IMR-90 (cell line): ENCODE measurements around the gene OR11A1. TPM values are rescaled to one million over a fixed set of nuclear protein-coding genes. Genes with fewer than 3 reads are reported as not detected.

Experiments
- ATAC-seq: fragments of 200-7000 bp; cut with Tn5 transposase; 2 replicates; pipeline ENCODE4 v1.9.1; 2020; ENCODE audit warnings: low read depth, mild to moderate bottlenecking, moderate library complexity
- BruUV-seq: library from RNA; stranded (reverse); fragments of 400-500 nt; replicated peaks from 2 replicates; lab custom pipeline; 2021; lab: Mats Ljungman, UMichigan
- CTCF ChIA-PET: fragments of 300-600 bp; formaldehyde crosslinking; extraction: SDS; loops from one replicate; lab custom pipeline; 2021; ENCODE audit warnings: antibody characterized with exemption; lab: Yijun Ruan, JAX
- POLR2A ChIA-PET: fragments of 300-600 bp; sonication (Branson Sonifier 250); formaldehyde crosslinking; loops from one replicate; lab custom pipeline; 2022; ENCODE audit warnings: antibody characterized with exemption; ENCODE audit not compliant: unreplicated experiment; lab: Charles Lee
- DNase-seq: peaks from one replicate; pipeline ENCODE4 v3.0.0; 2013
- H2AFZ ChIP-seq: replicated peaks from 2 replicates; pipeline ENCODE3; 2013; ENCODE audit warnings: low read length, mild to moderate bottlenecking; ENCODE audit not compliant: poor library complexity
- H2AK5ac ChIP-seq: 2 replicates; pipeline ENCODE4 v1.6.1; 2013; ENCODE audit warnings: low read depth, low read length, inconsistent platforms
- H2AK9ac ChIP-seq: replicated peaks from 2 replicates; pipeline ENCODE3; 2013; ENCODE audit warnings: mild to moderate bottlenecking, low read depth, low read length, moderate library complexity; ENCODE audit not compliant: poor library complexity
- H2BK120ac ChIP-seq: 2 replicates; pipeline ENCODE4 v1.6.1; 2013; ENCODE audit warnings: low read depth, low read length, inconsistent platforms
- H2BK15ac ChIP-seq: 3 replicates; pipeline ENCODE4 v1.6.1; 2013; ENCODE audit warnings: low read depth, low read length, inconsistent platforms
- H2BK20ac ChIP-seq: 2 replicates; pipeline ENCODE4 v1.6.1; 2013; ENCODE audit warnings: low read depth, mild to moderate bottlenecking, inconsistent platforms, low read length, moderate library complexity
- H2BK5ac ChIP-seq: 2 replicates; pipeline ENCODE4 v1.6.1; 2013; ENCODE audit warnings: mild to moderate bottlenecking, low read depth, low read length, inconsistent platforms; ENCODE audit not compliant: poor library complexity, severe bottlenecking
- H3K14ac ChIP-seq: replicated peaks from 2 replicates; pipeline ENCODE4 v1.6.1; 2013; ENCODE audit warnings: low read depth, low read length, inconsistent platforms
- H3K18ac ChIP-seq: 2 replicates; pipeline ENCODE4 v1.6.1; 2013; ENCODE audit warnings: low read depth, low read length, control low read depth
- H3K23ac ChIP-seq: 2 replicates; pipeline ENCODE4 v1.6.1; 2013; ENCODE audit warnings: low read depth, low read length, inconsistent platforms
- H3K27ac ChIP-seq: 2 replicates; pipeline ENCODE4 v1.5.1; 2013; ENCODE audit warnings: mild to moderate bottlenecking, control low read depth, low read length; ENCODE audit not compliant: insufficient read depth
- H3K27me3 ChIP-seq: 2 replicates; pipeline ENCODE4 v1.6.1; 2013; ENCODE audit warnings: low read length; ENCODE audit not compliant: control insufficient read depth, insufficient read depth
- H3K36me3 ChIP-seq: 2 replicates; pipeline ENCODE4 v1.6.1; 2013; ENCODE audit warnings: low read length, mixed read lengths; ENCODE audit not compliant: control insufficient read depth, insufficient read depth
- H3K4ac ChIP-seq: 2 replicates; pipeline ENCODE4 v1.6.1; 2013; ENCODE audit warnings: low read depth, low read length, inconsistent platforms
- H3K4me1 ChIP-seq: 2 replicates; pipeline ENCODE4 v1.6.1; 2013; ENCODE audit warnings: low read length, mixed read lengths; ENCODE audit not compliant: control insufficient read depth, insufficient read depth
- H3K4me2 ChIP-seq: 2 replicates; pipeline ENCODE4 v1.6.1; 2013; ENCODE audit warnings: low read depth, mild to moderate bottlenecking, control low read depth, low read length, moderate library complexity
- H3K4me3 ChIP-seq: 2 replicates; pipeline ENCODE4 v1.5.1; 2013; ENCODE audit warnings: low read depth, mild to moderate bottlenecking, control low read depth, low read length, moderate library complexity; ENCODE audit not compliant: insufficient read depth
- H3K56ac ChIP-seq: 2 replicates; pipeline ENCODE4 v1.6.1; 2013; ENCODE audit warnings: low read length, inconsistent platforms; ENCODE audit not compliant: insufficient read depth; ENCODE audit errors: extremely low read depth
- H3K79me1 ChIP-seq, 2 experiments: 2 replicates each; pipeline ENCODE4 v1.6.1; 2013; ENCODE audit warnings: low read length in 2 of 2, inconsistent platforms in 1 of 2, low read depth in 1 of 2
- H3K9ac ChIP-seq: 2 replicates; pipeline ENCODE4 v1.6.1; 2013; ENCODE audit warnings: low read depth, low read length, control low read depth
- H3K9me1 ChIP-seq: 2 replicates; pipeline ENCODE4 v1.6.1; 2013; ENCODE audit warnings: low read length, inconsistent platforms; ENCODE audit not compliant: insufficient read depth
- H3K9me3 ChIP-seq: 2 replicates; pipeline ENCODE4 v1.6.1; 2013; ENCODE audit warnings: low read length; ENCODE audit not compliant: control insufficient read depth, insufficient read depth
- H4K20me1 ChIP-seq: 2 replicates; pipeline ENCODE4 v1.6.1; 2013; ENCODE audit warnings: low read length, inconsistent platforms; ENCODE audit not compliant: insufficient read depth
- H4K5ac ChIP-seq: 2 replicates; pipeline ENCODE4 v1.6.1; 2013; ENCODE audit warnings: mild to moderate bottlenecking, low read depth, low read length, control low read depth
- H4K8ac ChIP-seq, 2 experiments: 2 replicates each; pipeline ENCODE4 v1.6.1; 2013; ENCODE audit warnings: low read depth in 2 of 2, low read length in 2 of 2, control low read depth in 1 of 2, inconsistent platforms in 1 of 2
- H4K91ac ChIP-seq: 2 replicates; pipeline ENCODE4 v1.6.1; 2013; ENCODE audit warnings: low read depth, low read length, inconsistent platforms; ENCODE audit not compliant: insufficient read depth
- CEBPB ChIP-seq: IDR thresholded peaks from 2 replicates; pipeline ENCODE4 v1.6.1; 2012; ENCODE audit warnings: low read depth, low read length, improper control_type of control experiment
- MAFK ChIP-seq: IDR thresholded peaks from 2 replicates; pipeline ENCODE4 v1.6.1; 2012; ENCODE audit warnings: low read depth, low read length, improper control_type of control experiment
- WGBS, 2 experiments: methylation state at CpG; one replicate each; pipeline versions ENCODE4 v1.1.5 to v1.1.7; 2013; ENCODE audit warnings: missing lambda C conversion rate in 2 of 2; ENCODE audit not compliant: insufficient read length in 1 of 2; ENCODE audit errors: extremely low coverage in 2 of 2; 5-methylcytosine and 5-hydroxymethylcytosine counted together
- dilution Hi-C: fragments of 300-500 bp; cut with HindIII; formaldehyde crosslinking; loops from one replicate; pipeline ENCODE4 v1.14.3; 2018; ENCODE audit warnings: low sequenced_read_pairs; ENCODE audit not compliant: unreplicated experiment
- in situ Hi-C: fragments of 300-500 bp; cut with MboI; formaldehyde crosslinking; loops from 3 replicates; pipeline ENCODE4 v1.14.3; 2019; ENCODE audit warnings: low sequenced_read_pairs, inconsistent platforms, mixed read lengths
- intact Hi-C: fragments of 100-400 bp; cut with micrococcal nuclease; formaldehyde crosslinking; loops from 2 replicates; pipeline ENCODE4 v1.10.0; 2022
- polyA plus RNA-seq, 3 experiments: library from polyadenylated mRNA; depleted of rRNA; stranded (reverse); fragments of >200 nt; gene quantifications; 2 replicates each; pipeline ENCODE4 v1.2.3, GENCODE V29; 2012; ENCODE audit warnings: low replicate concordance in 1 of 3
- total RNA-seq: library from RNA; depleted of rRNA; stranded (reverse); fragments of >200 nt; gene quantifications from 2 replicates; pipeline ENCODE4 v1.2.3, GENCODE V29; 2012

OR11A1 gene
- total and polyA plus RNA-seq, 2 of the 4 experiments (the other 2 are of a cell fraction) = not detected

DNA sequence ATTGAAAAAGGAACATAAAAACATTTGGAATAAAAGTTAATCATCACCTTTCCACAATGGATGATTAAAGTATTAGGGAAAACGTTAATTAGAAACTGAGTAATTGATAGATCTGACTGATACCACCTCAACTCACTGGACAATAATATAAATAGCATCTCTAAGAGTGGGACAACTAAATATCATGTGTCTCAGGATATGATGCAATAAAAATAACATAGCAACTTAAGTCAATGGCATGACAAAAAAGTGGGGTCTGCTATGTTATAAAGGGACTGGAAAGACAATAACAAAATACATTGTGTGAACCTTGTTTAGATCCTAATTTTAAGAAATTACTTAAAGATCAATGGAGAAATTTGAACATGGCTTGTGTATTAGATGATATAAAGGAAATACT lies 31.8 kb downstream of the OR11A1 start:
- POLR2A ChIA-PET = no interaction called here
- Histone ChIP-seq H2BK20ac (no peak overlapping the region), H3K9me3 (peaks cover 6% of the 10 kb centered on the region), H3K4ac (no peak overlapping the region), H3K14ac (no peak overlapping the region), H4K20me1 (no peaks in the 10 kb centered on the region), H2BK15ac (no peak overlapping the region), H3K18ac (no peak overlapping the region), H3K9ac (no peak overlapping the region), H2AK9ac (no peak overlapping the region), H2BK5ac (no peak overlapping the region), H3K79me1 (no peaks in the 10 kb centered on the region), H4K5ac (no peak overlapping the region), H3K23ac (no peak overlapping the region), H3K4me3 (no peak overlapping the region), H4K91ac (no peak overlapping the region), H3K4me2 (no peak overlapping the region), H2AK5ac (no peak overlapping the region), H4K8ac (no peak overlapping the region), H3K9me1 (no peaks in the 10 kb centered on the region), H3K27ac (no peak overlapping the region), H2AFZ (no peak overlapping the region), H3K4me1 (no peaks in the 10 kb centered on the region), H3K27me3 (no peaks in the 10 kb centered on the region), H3K56ac (no peak overlapping the region), H3K36me3 (no peaks in the 10 kb centered on the region), H2BK120ac (no peak overlapping the region)
- CTCF ChIA-PET = no interaction called here
- dilution Hi-C loops = no loop called here
- intact Hi-C loops = no loop called here
- TF ChIP-seq MAFK (no peak), CEBPB (peak; percentile 57; the same call in 1 of the 2 replicates)
- WGBS, 2 experiments = no CpG with 5 or more reads among the region's 1 CpG
- in situ Hi-C loops = no loop called here
- no peak for DNase-seq
- no peak for ATAC-seq
- BruUV-seq = no TSS peak
